ENCODE data around the gene CDRT4.

The CDRT4 gene

GRCh38 chr17:15485045-15485444 is 17.6 kb upstream of the CDRT4 start:
- H3K4me3 ChIP-seq (ENCODE audit: control insufficient read depth, low read depth, low read length): no peak overlapping the region
- DNase-seq (ENCODE audit: low read depth): no peak
- TF ChIP-seq CTCF (conservative IDR thresholded peaks at IDR 0.05; ENCODE audit: control insufficient read depth, insufficient read depth, low read depth, low read length): no peak

GRCh38 chr17:15483431-15483830 is 16.0 kb upstream of the CDRT4 start:
- no peak for TF ChIP-seq CTCF (conservative IDR thresholded peaks at IDR 0.05; ENCODE audit: control insufficient read depth, insufficient read depth, low read depth, low read length)
- no peak for DNase-seq (ENCODE audit: low read depth)
- H3K4me3 ChIP-seq (ENCODE audit: control insufficient read depth, low read depth, low read length): no peak overlapping the region

- no peak for DNase-seq (ENCODE audit: low read depth)
- TF ChIP-seq CTCF (conservative IDR thresholded peaks at IDR 0.05; ENCODE audit: control insufficient read depth, insufficient read depth, low read depth, low read length): no peak
- no peak overlapping the region for H3K4me3 ChIP-seq (ENCODE audit: control insufficient read depth, low read depth, low read length)
Measured at GRCh38 chr17:15482476-15482875, 15.1 kb upstream of the CDRT4 start.

GRCh38 chr17:15481481-15481880 is 14.1 kb upstream of the CDRT4 start:
- no peak for DNase-seq (ENCODE audit: low read depth)
- no peak overlapping the region for H3K4me3 ChIP-seq (ENCODE audit: control insufficient read depth, low read depth, low read length)
- TF ChIP-seq CTCF (conservative IDR thresholded peaks at IDR 0.05; ENCODE audit: control insufficient read depth, insufficient read depth, low read depth, low read length): no peak

- TF ChIP-seq CTCF (conservative IDR thresholded peaks at IDR 0.05; ENCODE audit: control insufficient read depth, insufficient read depth, low read depth, low read length): no peak
- H3K4me3 ChIP-seq (ENCODE audit: control insufficient read depth, low read depth, low read length): no peak overlapping the region
- no peak for DNase-seq (ENCODE audit: low read depth)
Measured at GRCh38 chr17:15480204-15480603, 12.8 kb upstream of the CDRT4 start.

- H3K4me3 ChIP-seq (ENCODE audit: control insufficient read depth, low read depth, low read length): no peak overlapping the region
- TF ChIP-seq CTCF (conservative IDR thresholded peaks at IDR 0.05; ENCODE audit: control insufficient read depth, insufficient read depth, low read depth, low read length): no peak
- peak; percentile 54 for DNase-seq (ENCODE audit: low read depth)
Measured at GRCh38 chr17:15479703-15480102, 12.3 kb upstream of the CDRT4 start.

- no peak for TF ChIP-seq CTCF (conservative IDR thresholded peaks at IDR 0.05; ENCODE audit: control insufficient read depth, insufficient read depth, low read depth, low read length)
- DNase-seq (ENCODE audit: low read depth): no peak
- H3K4me3 ChIP-seq (ENCODE audit: control insufficient read depth, low read depth, low read length): no peak overlapping the region
Measured at GRCh38 chr17:15478845-15479244, 11.4 kb upstream of the CDRT4 start.
